Measurements from ENCODE around the gene ASCC1.

- no peak for TF ChIP-seq CTCF (IDR thresholded peaks at IDR 0.05)
- TF ChIP-seq EP300 (IDR thresholded peaks at IDR 0.05) = no peak
- TF ChIP-seq POLR2A (IDR thresholded peaks at IDR 0.05; ENCODE audit: low read depth) = no peak
- TF ChIP-seq POLR2AphosphoS5 (IDR thresholded peaks at IDR 0.05) = no peak
These were observed 109.2 kb downstream of the ASCC1 start for GRCh38 chr10:72106896-72107295.

Measured in esophagus muscularis mucosa (tissue), 4 donors.